HG03135 (cell line): ENCODE measurements around the gene ENTPD8.

Experiments used
- ATAC-seq: cut with Tn5 transposase; IDR thresholded peaks from one replicate; pipeline ENCODE4 v1.9.1; 2021; ENCODE audit warnings: mild to moderate bottlenecking, moderate library complexity; ENCODE audit not compliant: unreplicated experiment

ENTPD8 gene, protein sequence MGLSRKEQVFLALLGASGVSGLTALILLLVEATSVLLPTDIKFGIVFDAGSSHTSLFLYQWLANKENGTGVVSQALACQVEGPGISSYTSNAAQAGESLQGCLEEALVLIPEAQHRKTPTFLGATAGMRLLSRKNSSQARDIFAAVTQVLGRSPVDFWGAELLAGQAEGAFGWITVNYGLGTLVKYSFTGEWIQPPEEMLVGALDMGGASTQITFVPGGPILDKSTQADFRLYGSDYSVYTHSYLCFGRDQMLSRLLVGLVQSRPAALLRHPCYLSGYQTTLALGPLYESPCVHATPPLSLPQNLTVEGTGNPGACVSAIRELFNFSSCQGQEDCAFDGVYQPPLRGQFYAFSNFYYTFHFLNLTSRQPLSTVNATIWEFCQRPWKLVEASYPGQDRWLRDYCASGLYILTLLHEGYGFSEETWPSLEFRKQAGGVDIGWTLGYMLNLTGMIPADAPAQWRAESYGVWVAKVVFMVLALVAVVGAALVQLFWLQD

DNA sequence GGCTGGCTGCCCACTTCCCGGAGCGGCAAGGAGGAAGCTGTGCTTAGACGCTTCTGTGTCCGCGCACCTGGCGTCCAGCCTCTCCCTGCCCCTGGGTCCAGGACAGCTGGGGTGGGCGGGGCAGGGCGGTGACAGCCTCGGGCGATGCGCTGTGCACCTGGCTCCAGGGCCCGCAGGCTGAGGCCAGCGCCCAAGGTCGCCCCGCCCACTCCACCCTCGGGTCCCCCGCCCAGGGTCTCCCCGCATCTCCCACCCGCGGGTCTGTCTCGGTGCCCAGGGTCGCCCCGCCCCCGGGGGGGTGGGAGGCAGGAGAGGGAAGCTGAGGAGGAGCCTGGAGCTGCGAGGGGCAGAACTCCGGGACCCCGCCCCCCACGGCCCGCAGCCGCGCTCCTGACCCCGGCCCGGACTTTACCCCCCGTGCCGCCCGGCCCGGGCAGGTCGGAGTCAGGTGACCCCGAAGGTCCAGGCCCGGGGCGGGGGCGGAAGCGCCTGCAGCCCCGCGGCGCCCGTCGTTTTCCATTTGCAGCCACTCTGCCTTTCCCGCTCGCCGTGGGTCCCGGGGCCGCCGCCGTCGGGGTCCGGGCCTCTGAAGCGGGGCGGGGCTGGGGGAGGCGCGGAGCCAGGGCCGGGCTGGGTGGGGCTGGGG, at the start of gene ENTPD8:
Gene ENTPD8 (minus strand): TSS at position 69 of the 646 bp plus-strand sequence. CDS start 3,072 bp downstream, outside the sequence.
- no peak for ATAC-seq

DNA sequence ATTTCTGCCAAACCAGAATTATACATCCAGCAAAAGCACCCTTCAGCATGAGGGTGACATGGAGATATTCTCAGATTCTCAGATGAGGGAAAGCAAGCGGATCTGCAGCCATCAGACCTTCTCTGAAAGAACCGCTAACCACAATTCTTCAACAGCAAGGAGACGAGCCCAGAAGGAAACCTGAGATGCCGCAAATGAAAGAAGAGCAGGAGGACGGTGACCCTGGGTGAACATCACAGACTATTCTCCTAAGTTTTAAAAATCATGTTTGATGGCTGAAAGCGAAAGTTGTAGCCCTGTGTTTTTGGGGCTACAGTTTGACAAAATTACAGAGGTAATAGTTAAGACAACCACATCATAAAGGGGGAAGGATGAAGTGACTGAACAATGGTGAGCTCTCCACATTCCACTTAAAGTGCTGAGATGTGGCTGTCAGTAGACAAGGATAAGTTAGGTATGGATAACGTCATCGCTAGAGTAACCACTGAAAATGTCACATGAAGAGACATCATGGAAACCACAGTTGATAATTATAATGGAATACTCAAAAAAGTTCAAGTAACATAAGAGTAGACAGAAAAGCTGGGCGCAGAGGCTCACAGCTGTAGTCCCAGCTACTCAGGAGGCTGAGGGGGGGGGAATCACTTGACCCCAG, 49.5 kb upstream of the ENTPD8 start:
- no peak for ATAC-seq

DNA sequence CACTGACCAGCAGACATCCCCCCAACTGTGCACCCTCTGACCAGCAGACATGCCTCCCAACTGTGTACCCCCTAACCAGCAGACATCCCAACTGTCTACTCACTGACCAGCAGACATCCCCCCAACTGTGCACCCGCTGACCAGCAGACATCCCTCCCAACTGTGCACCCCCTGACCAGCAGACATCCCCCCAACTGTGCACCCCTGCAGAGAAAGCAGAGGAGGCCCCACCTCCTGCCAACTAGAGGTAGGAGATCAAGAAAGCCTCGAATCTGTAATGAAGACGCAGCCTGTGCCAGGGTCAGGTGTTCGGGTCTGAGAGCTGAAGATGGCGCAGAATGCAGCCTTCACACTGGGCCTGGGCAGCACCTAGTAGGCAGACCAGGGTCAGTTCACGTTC, 47.7 kb upstream of the ENTPD8 start:
- ATAC-seq = no peak

DNA sequence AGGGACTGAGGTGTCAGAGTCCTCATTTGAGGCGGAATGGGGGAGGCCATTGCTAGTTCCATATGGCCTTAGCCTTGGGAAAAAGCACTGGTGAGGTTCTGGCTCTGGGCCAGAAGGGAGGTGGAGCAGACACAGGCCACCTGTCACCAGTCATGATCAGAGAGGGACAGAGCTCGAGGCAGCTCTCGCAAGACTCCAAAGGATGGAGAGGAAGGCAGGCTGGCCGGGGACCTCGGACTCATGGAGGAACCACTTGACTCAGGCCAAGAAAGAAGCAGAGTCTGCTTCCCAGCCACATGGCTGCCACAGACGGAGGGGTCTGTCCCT, 47.1 kb upstream of the ENTPD8 start:
- no peak for ATAC-seq

DNA sequence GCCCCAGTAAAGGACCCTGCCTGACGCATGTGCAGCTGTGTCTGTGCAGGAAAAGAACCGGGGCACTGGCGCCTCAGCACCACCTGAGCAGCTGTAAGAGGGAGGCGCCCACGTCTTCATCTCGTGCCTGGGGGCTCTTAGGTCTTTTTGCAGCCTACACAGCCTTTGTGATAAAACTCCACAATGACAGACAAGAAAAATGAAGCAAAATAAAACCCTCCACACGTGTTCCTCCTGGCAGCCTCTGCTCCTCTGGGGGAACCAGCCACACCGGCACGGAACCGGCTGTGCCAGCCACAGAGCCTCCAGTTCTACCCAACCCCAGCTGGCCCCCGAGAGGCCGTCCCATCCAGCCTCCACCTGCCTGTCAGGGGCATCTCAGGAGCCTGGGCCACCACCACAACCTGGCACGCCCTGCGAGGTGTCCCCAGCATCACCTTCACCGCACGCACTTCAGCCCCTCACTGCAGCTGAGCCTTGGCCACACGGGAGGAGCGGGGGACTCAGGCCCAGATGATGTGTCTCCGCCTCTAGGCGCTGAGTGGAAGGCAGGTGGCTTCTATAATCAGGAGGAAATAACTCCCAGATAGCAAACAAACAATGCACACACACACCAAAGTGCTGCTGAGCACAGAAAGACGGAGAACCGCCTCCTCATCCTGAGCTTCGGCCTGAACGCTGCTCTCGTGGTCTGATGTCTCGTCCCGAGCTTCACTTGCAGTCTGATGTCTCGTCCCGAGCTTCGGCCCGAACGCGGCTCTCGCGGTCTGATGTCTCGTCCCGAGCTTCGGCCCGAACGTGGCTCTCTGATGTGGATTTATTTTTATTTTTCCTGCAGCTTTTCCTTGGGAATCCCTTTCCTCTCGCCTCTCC, 46.5 kb upstream of the ENTPD8 start:
- no peak for ATAC-seq

DNA sequence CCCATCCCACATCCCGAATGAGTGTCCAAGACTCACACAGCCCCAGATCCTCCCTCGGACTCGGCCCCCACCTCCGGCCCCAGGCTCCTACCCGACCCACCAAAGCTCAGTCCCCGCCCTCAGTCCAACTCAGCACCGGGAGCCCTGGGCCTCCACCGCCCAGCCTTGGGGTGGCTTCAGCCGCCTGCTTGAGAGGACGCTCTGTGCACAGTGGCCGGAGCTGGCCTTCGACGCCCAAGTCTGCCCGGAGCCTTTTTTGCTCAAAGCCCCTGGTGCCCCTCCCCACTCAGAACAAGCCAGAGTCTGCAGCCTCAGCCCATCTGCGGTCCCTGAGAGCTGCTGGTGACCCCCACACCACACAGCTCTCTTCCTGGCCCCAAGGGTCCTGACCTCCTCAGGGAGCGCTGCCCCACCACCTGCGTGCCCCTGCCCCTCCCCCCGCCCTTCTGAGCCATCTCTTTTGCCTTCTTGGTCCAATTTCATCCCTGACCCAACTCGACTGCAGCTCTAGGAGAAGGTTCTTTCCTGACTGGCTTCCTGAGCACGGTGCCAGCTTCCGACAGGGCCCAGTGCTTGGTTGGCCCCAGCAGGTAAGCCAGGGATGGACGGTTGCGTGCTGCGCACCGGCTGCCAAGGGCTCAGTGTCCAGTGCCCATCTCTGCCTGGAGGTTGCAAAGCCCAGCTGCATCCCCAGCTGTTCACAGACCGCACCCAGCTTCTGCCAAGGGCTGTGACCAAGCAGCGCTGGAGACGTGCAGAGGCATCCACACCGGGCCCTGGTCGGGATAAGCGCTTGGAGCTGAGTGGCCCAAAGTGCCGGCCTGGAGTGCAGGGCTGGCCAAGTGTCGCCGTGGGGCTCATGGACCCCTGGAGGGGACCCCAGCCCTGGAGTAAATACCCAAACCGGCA, 45.6 kb upstream of the ENTPD8 start:
- ATAC-seq = no peak

DNA sequence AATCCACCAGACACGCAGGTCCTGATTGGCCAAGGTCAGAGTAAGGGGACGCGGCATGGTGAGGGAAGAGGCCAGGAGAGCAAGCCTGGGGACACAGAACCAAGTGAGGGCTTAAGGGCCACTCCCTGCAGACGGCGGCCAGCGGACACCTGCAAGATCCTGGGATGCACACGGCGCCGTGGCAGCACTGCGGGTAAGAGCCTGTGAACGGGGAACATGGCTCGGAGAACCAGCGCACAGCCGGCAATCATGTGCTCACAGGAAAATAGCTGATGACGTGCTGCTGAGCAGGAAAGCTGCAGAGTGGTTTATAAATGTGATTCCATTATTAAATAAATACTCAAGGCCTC, 45.0 kb upstream of the ENTPD8 start:
- no peak for ATAC-seq

DNA sequence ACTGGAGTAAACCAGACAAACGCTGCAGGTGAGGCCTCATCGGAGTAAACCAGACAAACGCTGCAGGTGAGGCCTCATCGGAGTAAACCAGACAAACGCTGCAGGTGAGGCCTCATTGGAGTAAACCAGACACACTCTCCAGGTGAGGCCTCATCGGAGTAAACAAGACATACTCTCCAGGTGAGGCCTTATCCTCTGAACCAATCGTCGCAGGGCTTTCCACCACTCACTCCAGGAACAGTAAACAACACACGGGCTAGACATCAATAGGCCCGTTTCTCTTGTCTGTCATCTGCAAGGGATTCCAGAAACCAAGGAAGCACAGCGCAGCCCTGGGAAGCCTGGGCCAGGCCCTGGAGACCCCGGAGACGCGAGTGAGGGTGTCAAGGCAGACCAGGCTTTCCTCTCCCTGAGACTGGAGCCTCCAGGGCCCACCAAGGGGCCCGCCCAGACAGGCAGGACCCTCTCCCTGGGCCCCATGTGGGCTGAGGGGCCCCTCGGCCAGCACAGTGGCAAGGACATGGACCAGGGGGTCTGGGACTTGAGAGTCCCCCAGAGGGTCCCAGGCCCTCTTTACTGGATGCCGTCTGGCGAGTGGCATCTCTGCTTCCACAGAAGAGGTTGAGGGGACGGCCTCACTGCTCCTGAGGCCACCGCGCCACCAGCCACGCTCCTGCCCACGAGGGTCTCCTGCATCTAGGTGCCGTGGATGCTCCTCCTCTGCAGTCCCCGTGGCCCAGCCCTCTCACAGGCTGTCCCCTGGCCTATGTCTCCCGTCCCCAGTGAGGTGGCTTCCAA, 44.4 kb upstream of the ENTPD8 start:
- no peak for ATAC-seq

DNA sequence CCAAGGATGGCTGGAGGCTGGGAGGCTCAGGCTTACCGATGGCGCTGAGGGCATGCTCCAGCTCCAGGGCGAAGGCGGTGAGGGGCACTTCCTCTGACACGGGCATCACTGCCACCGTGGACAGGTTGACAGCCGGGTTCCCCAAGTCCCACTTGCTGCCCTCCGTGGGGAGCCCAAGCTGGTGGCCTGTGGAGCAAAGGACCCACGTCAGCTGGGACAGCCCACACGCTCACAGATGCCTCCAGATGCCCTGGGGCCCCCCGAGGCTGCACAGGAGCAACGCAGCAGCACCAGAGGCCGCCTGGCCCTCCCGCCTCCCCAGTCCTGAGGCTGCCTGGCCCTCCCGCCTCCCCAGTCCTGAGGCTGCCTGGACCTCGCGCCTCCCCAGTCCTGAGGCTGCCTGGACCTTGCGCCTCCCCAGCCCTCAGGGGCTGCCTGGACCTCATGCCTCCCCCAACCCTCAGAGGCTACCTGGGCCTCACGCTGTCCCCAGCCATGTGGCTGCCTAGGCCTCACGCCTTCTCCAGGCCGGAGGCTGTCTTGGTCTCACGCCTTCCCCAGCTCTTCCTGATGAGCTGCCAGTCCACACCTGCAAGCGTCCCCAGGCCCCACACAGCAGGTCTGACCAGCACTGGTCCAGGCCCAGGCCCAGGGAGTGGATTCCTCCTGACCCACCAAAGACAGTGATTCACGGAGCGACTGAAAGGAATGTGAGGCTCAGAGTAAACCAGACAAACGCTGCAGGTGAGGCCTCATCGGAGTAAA, 43.6 kb upstream of the ENTPD8 start:
- no peak for ATAC-seq

DNA sequence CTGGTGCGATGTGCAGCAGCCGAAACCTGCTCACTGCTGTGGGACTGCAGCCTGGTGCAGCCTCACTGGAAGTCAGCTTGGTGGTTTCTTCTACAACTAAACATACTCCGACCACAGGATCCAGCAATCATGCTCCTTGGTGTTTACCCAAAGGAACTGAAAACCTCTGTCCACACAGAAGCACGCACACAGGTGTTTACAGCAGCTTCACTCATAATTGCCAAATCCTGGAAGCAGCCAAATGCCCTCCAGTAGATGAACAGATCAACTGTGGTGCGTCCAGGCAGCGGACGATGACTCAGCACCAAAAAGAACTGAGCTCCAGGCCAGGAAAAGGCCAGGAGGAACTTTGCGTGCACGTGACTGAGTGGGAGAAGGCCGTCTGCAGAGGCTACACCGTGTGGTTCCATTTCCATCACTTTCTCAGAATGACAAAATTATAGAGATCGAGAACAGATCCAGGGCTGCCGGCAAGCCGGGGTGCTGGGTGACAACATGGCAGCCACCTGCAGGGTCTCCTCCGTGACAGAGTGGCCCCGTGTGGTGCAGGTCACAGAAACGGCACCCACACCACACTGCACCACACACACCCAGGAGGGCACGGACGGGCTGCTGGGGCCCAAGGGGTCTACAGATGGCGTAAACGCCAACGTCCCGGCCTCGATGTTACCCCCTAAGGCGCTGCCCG, 41.1 kb upstream of the ENTPD8 start:
- ATAC-seq = no peak

DNA sequence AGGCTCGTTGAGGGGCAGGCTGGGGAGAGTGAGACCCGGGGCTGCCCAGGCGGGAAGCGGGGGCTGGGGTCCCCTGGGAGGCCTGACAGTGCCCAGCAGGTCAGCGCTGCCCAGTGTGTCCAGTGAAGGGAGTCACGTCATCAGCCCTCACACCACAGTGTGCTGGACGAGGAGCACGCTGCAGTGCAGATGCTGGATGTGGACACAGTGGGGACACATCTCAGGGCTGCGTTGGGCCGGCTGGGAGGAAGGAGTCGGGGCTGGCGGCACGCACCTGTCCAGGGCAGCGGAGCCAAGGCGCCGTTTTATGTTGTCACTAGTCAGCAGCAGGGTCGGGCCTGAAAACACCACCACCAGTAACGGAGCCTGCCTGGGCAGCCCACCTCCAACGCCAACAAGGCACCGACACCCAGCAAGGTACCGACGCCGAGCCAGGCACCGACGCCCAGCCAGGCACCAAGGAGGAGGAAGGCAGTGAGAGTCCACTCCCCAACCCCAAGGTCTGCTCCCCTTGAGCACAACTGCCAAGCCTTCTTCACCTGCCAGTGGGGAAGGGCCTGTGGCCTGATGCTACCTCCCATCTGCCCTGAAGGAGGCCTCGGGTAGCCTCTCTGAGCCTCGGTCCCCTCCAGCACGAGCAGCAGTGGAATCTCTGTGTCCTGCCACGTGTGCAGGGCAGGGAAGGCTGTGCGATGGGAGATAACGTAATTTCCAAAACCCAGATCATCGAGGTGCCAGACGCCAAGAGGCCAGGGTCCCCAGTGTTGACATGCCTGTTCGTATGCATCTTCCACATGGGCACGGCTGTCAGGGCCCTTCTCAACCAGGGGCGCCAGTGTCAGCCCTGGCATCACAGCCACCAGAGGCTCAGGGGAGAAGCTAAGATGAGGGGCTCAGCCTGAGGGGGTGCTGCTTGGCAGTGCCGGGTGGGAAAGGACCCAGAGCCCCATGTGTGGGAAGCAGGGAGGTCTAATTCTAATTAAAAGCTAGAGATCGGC, 39.8 kb upstream of the ENTPD8 start:
- no peak for ATAC-seq

DNA sequence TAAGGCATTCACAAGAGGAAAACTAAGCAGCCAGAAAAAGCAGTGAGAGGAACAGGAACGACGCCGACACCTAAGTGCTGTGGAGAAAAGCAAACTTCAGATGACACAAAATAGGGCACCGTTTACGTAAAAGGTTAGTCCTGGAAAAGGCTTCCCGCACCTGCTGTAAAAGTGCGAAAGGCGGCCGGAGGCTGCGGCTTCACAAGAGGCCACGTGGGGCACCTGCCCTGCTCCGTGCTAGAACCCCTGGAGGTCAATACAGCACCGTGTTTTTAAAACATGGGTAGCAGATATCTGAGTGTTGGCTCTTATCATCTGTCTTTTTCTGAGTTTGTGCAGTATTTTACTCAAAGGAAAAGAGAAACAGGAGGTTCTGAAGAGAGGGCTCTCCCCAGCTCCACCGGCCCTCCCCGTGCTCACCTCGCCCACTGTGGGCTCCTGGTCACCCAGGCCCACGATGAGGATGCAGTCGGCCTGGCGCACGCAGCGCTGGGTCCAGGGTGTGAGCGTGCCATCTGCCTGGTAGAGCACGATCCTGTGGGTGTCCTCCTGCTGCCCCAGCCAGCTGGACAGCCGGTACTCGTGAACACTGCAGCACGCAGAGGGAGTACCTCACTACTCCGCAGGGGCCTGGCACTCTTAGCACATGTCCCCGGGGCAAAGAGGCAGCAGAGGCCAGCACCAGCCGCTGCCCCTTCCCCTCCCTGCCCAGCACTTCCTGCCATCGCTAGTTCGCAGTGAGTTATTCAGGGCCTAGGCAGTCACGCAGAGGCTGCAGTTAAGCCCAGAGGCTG, 38.9 kb upstream of the ENTPD8 start:
- no peak for ATAC-seq

DNA sequence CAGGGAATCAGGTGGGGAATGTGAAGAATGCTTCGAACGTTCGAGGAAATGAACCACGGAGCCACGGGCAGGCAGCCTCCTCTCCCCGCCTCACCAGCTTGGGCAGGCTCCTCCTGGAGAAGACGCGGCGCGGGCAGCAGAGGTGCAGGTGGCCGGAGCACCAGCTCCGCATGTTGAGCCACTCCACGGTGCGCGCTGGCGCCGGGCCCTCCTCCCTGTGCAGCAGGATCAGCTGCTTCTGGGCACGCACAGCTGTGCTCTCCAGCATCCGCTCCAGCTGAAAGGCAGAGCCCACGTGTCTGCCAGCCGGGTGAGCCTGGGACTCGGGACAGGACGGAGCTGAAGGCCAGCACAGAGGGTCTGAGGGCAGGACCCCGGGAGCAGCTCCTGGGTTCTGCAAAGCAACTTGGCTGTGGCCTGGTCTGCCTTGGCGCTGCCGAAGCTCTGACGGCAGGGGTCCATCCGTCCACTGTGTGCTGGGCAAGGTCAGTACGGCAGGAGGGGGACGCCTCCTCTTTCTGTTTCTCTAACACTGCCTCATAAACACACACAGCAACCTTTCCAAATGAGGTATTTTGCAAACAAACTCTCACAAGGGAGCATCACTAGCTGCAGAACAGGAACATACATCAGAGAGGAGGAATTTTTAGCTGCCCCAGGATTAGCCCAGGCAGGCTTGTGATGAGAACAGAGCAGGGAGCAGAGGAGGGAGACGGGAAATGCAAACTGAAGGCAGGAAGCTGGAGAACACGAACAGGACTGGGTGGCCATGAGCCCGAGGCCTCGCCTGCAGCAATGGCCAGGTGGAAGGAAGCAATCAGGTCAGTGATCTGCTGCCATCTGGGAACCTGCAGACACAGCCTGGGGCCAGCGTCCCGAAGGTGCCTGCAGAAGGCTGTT, 38.1 kb upstream of the ENTPD8 start:
- no peak for ATAC-seq

DNA sequence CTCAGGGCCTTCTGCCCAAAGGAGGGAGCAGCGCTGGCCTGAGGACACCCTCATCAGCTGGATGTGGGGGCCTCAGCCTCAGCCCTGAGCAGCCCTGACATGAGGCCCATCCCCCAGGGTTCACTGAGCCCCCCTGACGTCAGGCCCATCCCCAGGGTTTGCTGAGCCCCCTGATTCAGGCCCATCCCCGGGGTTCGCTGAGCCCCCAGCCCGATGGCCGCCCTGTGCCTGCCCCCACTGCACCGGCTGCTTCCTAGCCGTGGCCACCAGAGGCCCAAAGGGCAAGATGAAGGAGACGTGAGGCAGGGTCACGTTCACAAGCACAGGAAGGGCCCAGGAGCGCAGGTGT, 37.4 kb upstream of the ENTPD8 start:
- ATAC-seq = no peak
